WTC11 (cell line): Measurements from ENCODE around the gene SEMA4A. TPM values are rescaled to one million over a fixed set of nuclear protein-coding genes. Genes with fewer than 3 reads are reported as not detected.
A peak's percentile ranks its signal among the peaks of the same experiment; 100 is the strongest.

Experiments used
- ATAC-seq: fragments of 200-7000 bp; cut with Tn5 transposase; 2 replicates; pipeline ENCODE4 v1.10.0; 2021; ENCODE audit warnings: mild to moderate bottlenecking, moderate library complexity
- CTCF ChIA-PET: fragments of 300-600 bp; sonication (Branson Sonifier 250); formaldehyde crosslinking; loops from one replicate; lab custom pipeline; 2021; ENCODE audit warnings: antibody characterized with exemption; lab: Charles Lee
- POLR2A ChIA-PET: fragments of 350-600 bp; sonication (Branson Sonifier 250); formaldehyde crosslinking; loops from one replicate; lab custom pipeline; 2021; ENCODE audit warnings: antibody characterized with exemption; lab: Charles Lee
- DNase-seq: peaks from one replicate; pipeline ENCODE4 v3.0.0; 2021; ENCODE audit warnings: low spot score
- H3K27ac Mint-ChIP-seq: 2 replicates; pipeline ENCODE4 v1.8.0; 2021; ENCODE audit warnings: mixed read lengths
- H3K27me3 Mint-ChIP-seq: 2 replicates; pipeline ENCODE4 v1.8.0; 2021; ENCODE audit warnings: low read depth, mild to moderate bottlenecking, moderate library complexity, mixed read lengths
- H3K36me3 Mint-ChIP-seq: 2 replicates; pipeline ENCODE4 v1.8.0; 2021; ENCODE audit warnings: mixed read lengths
- H3K4me1 Mint-ChIP-seq: 2 replicates; pipeline ENCODE4 v1.8.0; 2022; ENCODE audit warnings: mixed read lengths
- H3K4me3 Mint-ChIP-seq: 2 replicates; pipeline ENCODE4 v1.8.0; 2021; ENCODE audit warnings: mild to moderate bottlenecking, moderate library complexity, mixed read lengths
- H3K9me3 Mint-ChIP-seq: 2 replicates; pipeline ENCODE4 v1.8.0; 2021; ENCODE audit warnings: mixed read lengths
- ATF3 ChIP-seq: sonication (generic); formaldehyde crosslinking; conservative IDR thresholded peaks from 2 replicates; pipeline ENCODE4 v1.8.1; 2022; ENCODE audit warnings: mild to moderate bottlenecking, missing genetic modification reagents
- CDX4 ChIP-seq: fragments of 250-450 bp; sonication (Bioruptor Pico); IDR thresholded peaks from 2 replicates; pipeline ENCODE4 v1.9.0; 2021; ENCODE audit warnings: moderate library complexity, mild to moderate bottlenecking, inconsistent platforms, borderline replicate concordance
- CTCF ChIP-seq: fragments of 200-600 bp; IDR thresholded peaks from 2 replicates; pipeline ENCODE4 v1.8.0; 2022; ENCODE audit warnings: antibody characterized with exemption
- ESRRA ChIP-seq: sonication (generic); formaldehyde crosslinking; IDR thresholded peaks from 2 replicates; pipeline ENCODE4 v1.8.1; 2022; ENCODE audit warnings: mild to moderate bottlenecking, missing genetic modification reagents, borderline replicate concordance
- FOXK1 ChIP-seq: sonication (generic); formaldehyde crosslinking; IDR thresholded peaks from 2 replicates; pipeline ENCODE4 v1.8.0; 2022; ENCODE audit warnings: mild to moderate bottlenecking, moderate library complexity, missing genetic modification reagents
- GABPB1 ChIP-seq: sonication (generic); formaldehyde crosslinking; IDR thresholded peaks from 2 replicates; pipeline ENCODE4 v1.8.1; 2023; ENCODE audit warnings: mild to moderate bottlenecking, missing genetic modification reagents
- IRF1 ChIP-seq: sonication (generic); formaldehyde crosslinking; IDR thresholded peaks from 2 replicates; pipeline ENCODE4 v1.8.0; 2023; ENCODE audit warnings: missing genetic modification reagents
- JAZF1 ChIP-seq: fragments of 250-450 bp; sonication (Bioruptor Pico); IDR thresholded peaks from 2 replicates; pipeline ENCODE4 v1.9.0; 2021; ENCODE audit warnings: moderate library complexity, mild to moderate bottlenecking, inconsistent platforms
- KAT7 ChIP-seq: sonication (generic); formaldehyde crosslinking; IDR thresholded peaks from 2 replicates; pipeline ENCODE4 v1.8.1; 2023; ENCODE audit warnings: missing genetic modification reagents, mild to moderate bottlenecking, borderline replicate concordance
- MAX ChIP-seq: sonication (generic); formaldehyde crosslinking; IDR thresholded peaks from 2 replicates; pipeline ENCODE4 v1.8.0; 2022; ENCODE audit warnings: mild to moderate bottlenecking, missing genetic modification reagents
- MXD4 ChIP-seq: fragments of 250-450 bp; sonication (Bioruptor Pico); IDR thresholded peaks from 2 replicates; pipeline ENCODE4 v1.8.0; 2021; ENCODE audit warnings: mild to moderate bottlenecking, moderate library complexity, borderline replicate concordance
- NFATC4 ChIP-seq: fragments of 250-450 bp; sonication (Bioruptor Pico); IDR thresholded peaks from 2 replicates; pipeline ENCODE4 v1.9.0; 2021; ENCODE audit warnings: mild to moderate bottlenecking
- SMAD3 ChIP-seq: sonication (generic); formaldehyde crosslinking; IDR thresholded peaks from 2 replicates; pipeline ENCODE4 v1.8.0; 2022; ENCODE audit warnings: missing genetic modification reagents, mild to moderate bottlenecking, borderline replicate concordance
- TEAD4 ChIP-seq: sonication (generic); formaldehyde crosslinking; IDR thresholded peaks from 2 replicates; pipeline ENCODE4 v1.8.0; 2022; ENCODE audit warnings: mild to moderate bottlenecking, missing genetic modification reagents
- ZBTB21 ChIP-seq: sonication (generic); formaldehyde crosslinking; IDR thresholded peaks from 2 replicates; pipeline ENCODE4 v1.8.1; 2023; ENCODE audit warnings: mild to moderate bottlenecking, missing genetic modification reagents, borderline replicate concordance
- ZNF281 ChIP-seq: sonication (generic); formaldehyde crosslinking; IDR thresholded peaks from 2 replicates; pipeline ENCODE4 v1.8.0; 2023; ENCODE audit warnings: mild to moderate bottlenecking, missing genetic modification reagents
- ZNF317 ChIP-seq: sonication (generic); formaldehyde crosslinking; IDR thresholded peaks from 2 replicates; pipeline ENCODE4 v1.8.1; 2023; ENCODE audit warnings: low read depth, mild to moderate bottlenecking, moderate library complexity, missing genetic modification reagents, borderline replicate concordance
- ZNF396 ChIP-seq: fragments of 250-450 bp; sonication (Bioruptor Pico); IDR thresholded peaks from 2 replicates; pipeline ENCODE4 v1.8.0; 2021; ENCODE audit warnings: mild to moderate bottlenecking, moderate library complexity, borderline replicate concordance
- ZNF416 ChIP-seq: fragments of 250-450 bp; sonication (Bioruptor Pico); IDR thresholded peaks from 2 replicates; pipeline ENCODE4 v1.9.0; 2021; ENCODE audit warnings: mild to moderate bottlenecking, inconsistent platforms
- total RNA-seq: library from RNA; stranded (reverse); gene quantifications from 3 replicates; pipeline ENCODE4 v1.2.3, GENCODE V29; 2021

SEMA4A gene
- total RNA-seq, 1 experiment from 2014 or later: 12.4 TPM

- TF ChIP-seq ATF3 (CRISPR knock-in tag) (no peak), MXD4 (no peak), CTCF (no peak), NFATC4 (CRISPR knock-in tag) (no peak), ZNF396 (no peak), ESRRA (CRISPR knock-in tag) (no peak), TEAD4 (CRISPR knock-in tag) (no peak), SMAD3 (CRISPR knock-in tag) (no peak), ZNF281 (CRISPR knock-in tag) (no peak), ZNF317 (CRISPR knock-in tag) (no peak), IRF1 (CRISPR knock-in tag) (no peak), CDX4 (CRISPR knock-in tag) (no peak), ZNF416 (CRISPR knock-in tag) (no peak), FOXK1 (CRISPR knock-in tag) (no peak), ZBTB21 (CRISPR knock-in tag) (no peak), KAT7 (no peak), JAZF1 (CRISPR knock-in tag) (no peak)
- DNase-seq (no peak), ATAC-seq (peak; percentile 6)
- ChIA-PET POLR2A (interaction anchor here (0.7 to 1.8 kb wide), 2 partner anchors 34 to 53 kb away, joined by 3 to 8 read pairs; partner anchors contain the start of genes PMF1 and SLC25A44), CTCF (interaction anchor here (1.0 to 2.7 kb wide), 5 partner anchors 19 to 94 kb away, joined by 3 to 23 read pairs (median 6); no protein-coding TSS in a partner anchor)
- Mint-ChIP-seq H3K9me3 (no peaks in the 10 kb centered on the region), H3K27ac (no peak overlapping the region), H3K4me1 (peaks cover 32% of the 10 kb centered on the region), H3K36me3 (no peaks in the 10 kb centered on the region), H3K4me3 (peak overlapping the region; percentile 71), H3K27me3 (no peaks in the 10 kb centered on the region)
Measured at GRCh38 chr1:156160000-156160742, 6.8 kb downstream of the SEMA4A start.

- Mint-ChIP-seq H3K4me3 (peak overlapping the region; percentile 71), H3K27me3 (no peaks in the 10 kb centered on the region), H3K27ac (no peak overlapping the region), H3K4me1 (peaks cover 27% of the 10 kb centered on the region), H3K36me3 (no peaks in the 10 kb centered on the region), H3K9me3 (no peaks in the 10 kb centered on the region)
- DNase-seq (peak; percentile 87), ATAC-seq (peak; percentile 95)
- CTCF ChIA-PET: interaction anchor here (0.7 to 4.1 kb wide), 12 partner anchors 10 to 225 kb away, joined by 3 to 23 read pairs (median 4); partner anchors contain the start of genes PMF1 and SLC25A44
- POLR2A ChIA-PET: interaction anchor here (1.8 kb wide), 1 partner anchor 52 kb away, joined by 8 read pairs; the partner anchor contains the start of gene PMF1
- peak; percentile 37 for TF ChIP-seq MAX (CRISPR knock-in tag)
- no peak for TF ChIP-seq GABPB1
Measured at GRCh38 chr1:156160743-156161171, 7.4 kb downstream of the SEMA4A start.
